Fibroblast of peridontal ligament (primary cell): ENCODE results near the gene ANGEL2.
"Not testable (repeated sequence)": the region's sequence is repeated elsewhere in the genome, so short reads cannot be mapped to it uniquely, and the experiment has no call there.

ENCODE experiments used
- DNase-seq: peaks from one replicate; pipeline ENCODE4 v3.0.0-alpha.2; 2010; ENCODE audit errors: extremely low read depth

Gene ANGEL2

GRCh38 chr1:213015099-213016050 lies at the start of gene ANGEL2:
TSS of gene ANGEL2 (minus strand) at chr1:213015867. CDS start at chr1:213015671, 196 bp downstream.
- peak; percentile 98 for DNase-seq

- DNase-seq, result no peak
Observed at GRCh38 chr1:213061263-213061662, 45.6 kb upstream of the ANGEL2 start.

GRCh38 chr1:213060836-213061235 lies 45.2 kb upstream of the ANGEL2 start:
- no peak for DNase-seq

- DNase-seq, result no peak
Observed at GRCh38 chr1:213057264-213058059, 41.8 kb upstream of the ANGEL2 start.

GRCh38 chr1:213055767-213056166 lies 40.1 kb upstream of the ANGEL2 start:
- no peak for DNase-seq

- DNase-seq, result no peak
Observed at GRCh38 chr1:213054733-213055591, 39.3 kb upstream of the ANGEL2 start.

GRCh38 chr1:213054142-213054541 lies 38.5 kb upstream of the ANGEL2 start:
- DNase-seq, result no peak

GRCh38 chr1:213053455-213053854 lies 37.8 kb upstream of the ANGEL2 start:
- DNase-seq, result no peak

- no peak for DNase-seq
Observed at GRCh38 chr1:213051881-213052202, 36.2 kb upstream of the ANGEL2 start.

GRCh38 chr1:213051127-213051880 lies 35.6 kb upstream of the ANGEL2 start, which contains the start of gene RPS6KC1:
TSS of gene RPS6KC1 (plus strand) at chr1:213051241. CDS start at chr1:213051405, 164 bp downstream.
- peak; percentile 75 for DNase-seq

GRCh38 chr1:213050745-213051126 lies 35.1 kb upstream of the ANGEL2 start:
- no peak for DNase-seq

- DNase-seq, result no peak
Observed at GRCh38 chr1:213049232-213049631, 33.6 kb upstream of the ANGEL2 start.

GRCh38 chr1:213045321-213046226 lies 29.9 kb upstream of the ANGEL2 start:
- DNase-seq, result not testable (repeated sequence)

GRCh38 chr1:213041443-213041842 lies 25.8 kb upstream of the ANGEL2 start:
- DNase-seq, result peak; percentile 35

GRCh38 chr1:213035573-213035972 lies 19.9 kb upstream of the ANGEL2 start:
- DNase-seq, result no peak

GRCh38 chr1:213034713-213035112 lies 19.0 kb upstream of the ANGEL2 start:
- DNase-seq, result no peak

- DNase-seq, result no peak
Observed at GRCh38 chr1:213032651-213033050, 17.0 kb upstream of the ANGEL2 start.

GRCh38 chr1:213027024-213027423 lies 11.4 kb upstream of the ANGEL2 start:
- not testable (repeated sequence) for DNase-seq

- DNase-seq, result no peak
Observed at GRCh38 chr1:213020016-213020415, 4.3 kb upstream of the ANGEL2 start.

GRCh38 chr1:213019450-213019849 lies 3.8 kb upstream of the ANGEL2 start:
- DNase-seq, result no peak
